Mammary epithelial cell (primary cell): Measurements from ENCODE around the gene NKAIN1.

ENCODE experiments used
- EZH2 ChIP-seq: IDR thresholded peaks from 2 replicates; pipeline ENCODE4 v1.6.1; 2012; ENCODE audit warnings: low read length, inconsistent platforms, borderline replicate concordance
- TF ChIP-seq, protein P1 (sequence below), 2 donors: IDR thresholded peaks in 1 of 2; conservative IDR thresholded peaks in 1 of 2; 2 replicates each; pipeline ENCODE4 v1.5.1; 2011 to 2012; ENCODE audit warnings: inconsistent platforms in 2 of 2, low read length in 2 of 2, mild to moderate bottlenecking in 2 of 2, control low read depth in 1 of 2, low read depth in 1 of 2; ENCODE audit not compliant: insufficient read depth in 1 of 2; ENCODE audit errors: extremely low read depth in 1 of 2

- TF ChIP-seq, protein P1, sequence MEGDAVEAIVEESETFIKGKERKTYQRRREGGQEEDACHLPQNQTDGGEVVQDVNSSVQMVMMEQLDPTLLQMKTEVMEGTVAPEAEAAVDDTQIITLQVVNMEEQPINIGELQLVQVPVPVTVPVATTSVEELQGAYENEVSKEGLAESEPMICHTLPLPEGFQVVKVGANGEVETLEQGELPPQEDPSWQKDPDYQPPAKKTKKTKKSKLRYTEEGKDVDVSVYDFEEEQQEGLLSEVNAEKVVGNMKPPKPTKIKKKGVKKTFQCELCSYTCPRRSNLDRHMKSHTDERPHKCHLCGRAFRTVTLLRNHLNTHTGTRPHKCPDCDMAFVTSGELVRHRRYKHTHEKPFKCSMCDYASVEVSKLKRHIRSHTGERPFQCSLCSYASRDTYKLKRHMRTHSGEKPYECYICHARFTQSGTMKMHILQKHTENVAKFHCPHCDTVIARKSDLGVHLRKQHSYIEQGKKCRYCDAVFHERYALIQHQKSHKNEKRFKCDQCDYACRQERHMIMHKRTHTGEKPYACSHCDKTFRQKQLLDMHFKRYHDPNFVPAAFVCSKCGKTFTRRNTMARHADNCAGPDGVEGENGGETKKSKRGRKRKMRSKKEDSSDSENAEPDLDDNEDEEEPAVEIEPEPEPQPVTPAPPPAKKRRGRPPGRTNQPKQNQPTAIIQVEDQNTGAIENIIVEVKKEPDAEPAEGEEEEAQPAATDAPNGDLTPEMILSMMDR (conservative IDR thresholded peaks at IDR 0.05 in 1 of 2, IDR thresholded peaks at IDR 0.05 in 1 of 2; ENCODE audit: extremely low read depth in 1 of 2, insufficient read depth in 1 of 2, low read depth in 1 of 2, low read length in 2 of 2) = no peak
- no peak for TF ChIP-seq EZH2
These were observed 32.7 kb upstream of the NKAIN1 start for GRCh38 chr1:31272369-31272768.
